GM19328 (cell line): Measurements from ENCODE around the gene GH2.
"Not testable (repeated sequence)": the region's sequence is repeated elsewhere in the genome, so short reads cannot be mapped to it uniquely, and the experiment has no call there.

Source experiments
- ATAC-seq: cut with Tn5 transposase; IDR thresholded peaks from one replicate; pipeline ENCODE4 v1.9.1; 2021; ENCODE audit warnings: mild to moderate bottlenecking, moderate library complexity; ENCODE audit not compliant: unreplicated experiment

Gene GH2

GRCh38 chr17:63911657-63912100, 29.9 kb upstream of the GH2 start:
- no peak for ATAC-seq

- ATAC-seq = no peak
These were observed 29.4 kb upstream of the GH2 start, which contains the start of gene CSHL1 for GRCh38 chr17:63911041-63911635. TSS of gene CSHL1 (minus strand) at chr17:63911258. CDS start at chr17:63911196, 62 bp downstream.

- no peak for ATAC-seq
These were observed 28.4 kb upstream of the GH2 start for GRCh38 chr17:63910096-63910495.

- ATAC-seq = not testable (repeated sequence)
These were observed 27.8 kb upstream of the GH2 start for GRCh38 chr17:63909586-63909985.

GRCh38 chr17:63907161-63907778, 25.5 kb upstream of the GH2 start:
- not testable (repeated sequence) for ATAC-seq

- ATAC-seq = not testable (repeated sequence)
These were observed 23.1 kb upstream of the GH2 start for GRCh38 chr17:63904796-63905195.

GRCh38 chr17:63903787-63904201, 22.1 kb upstream of the GH2 start:
- not testable (repeated sequence) for ATAC-seq

GRCh38 chr17:63901971-63902370, 20.2 kb upstream of the GH2 start:
- not testable (repeated sequence) for ATAC-seq

GRCh38 chr17:63898899-63899798, 17.4 kb upstream of the GH2 start:
- ATAC-seq = not testable (repeated sequence)

- not testable (repeated sequence) for ATAC-seq
These were observed 15.0 kb upstream of the GH2 start, which contains the start of gene CSH1 for GRCh38 chr17:63896524-63897354. TSS of gene CSH1 (minus strand) at chr17:63896574. CDS start at chr17:63896511, 63 bp downstream.

GRCh38 chr17:63894821-63895220, 13.1 kb upstream of the GH2 start:
- ATAC-seq = not testable (repeated sequence)

GRCh38 chr17:63894021-63894420, 12.3 kb upstream of the GH2 start:
- ATAC-seq = not testable (repeated sequence)

- ATAC-seq = not testable (repeated sequence)
These were observed 10.7 kb upstream of the GH2 start for GRCh38 chr17:63892316-63893037.

GRCh38 chr17:63889026-63889848, 7.5 kb upstream of the GH2 start:
- not testable (repeated sequence) for ATAC-seq

- not testable (repeated sequence) for ATAC-seq
These were observed 3.4 kb upstream of the GH2 start for GRCh38 chr17:63885119-63885518.

GRCh38 chr17:63882626-63883126, 932 bp upstream of the GH2 start:
- ATAC-seq = not testable (repeated sequence)

- not testable (repeated sequence) for ATAC-seq
These were observed 407 bp downstream of the GH2 start for GRCh38 chr17:63881337-63881736.

GRCh38 chr17:63880706-63881105, 1.0 kb downstream of the GH2 start:
- no peak for ATAC-seq

GRCh38 chr17:63878413-63878812, 3.3 kb downstream of the GH2 start:
- not testable (repeated sequence) for ATAC-seq
